Stimulated activated naive B cell treated with anti-CD40 and anti-IgM and Interleukin-4, amounts not matched to agents 10 μg/mL and 1 μg/mL and 100 μg/mL, for 72 hours (primary cell): ENCODE results near the gene SORCS1.

Source experiments
- ATAC-seq, 2 donors: fragments of 150-1000 bp; cut with Tn5 transposase; replicated peaks; 2 replicates each; pipeline ENCODE4 v1.10.0; 2021; ENCODE audit warnings: moderate library complexity in 1 of 2
- DNase-seq: peaks from one replicate; pipeline ENCODE4 v3.0.0; 2021
- H3K27ac Mint-ChIP-seq: one replicate; pipeline ENCODE4 v1.8.0; 2022; ENCODE audit warnings: mild to moderate bottlenecking, mixed read lengths
- H3K27me3 Mint-ChIP-seq, 2 donors: one replicate each; pipeline ENCODE4 v1.8.0; 2022; ENCODE audit warnings: mixed read lengths in 2 of 2
- H3K36me3 Mint-ChIP-seq, 2 donors: one replicate each; pipeline ENCODE4 v1.8.0; 2022; ENCODE audit warnings: mixed read lengths in 2 of 2, mild to moderate bottlenecking in 1 of 2
- H3K4me1 Mint-ChIP-seq, 2 donors: one replicate each; pipeline ENCODE4 v1.8.0; 2022; ENCODE audit warnings: mixed read lengths in 2 of 2, mild to moderate bottlenecking in 1 of 2
- H3K4me3 Mint-ChIP-seq, 2 donors: one replicate each; pipeline ENCODE4 v1.8.0; 2022; ENCODE audit warnings: mild to moderate bottlenecking in 2 of 2, mixed read lengths in 2 of 2, moderate library complexity in 1 of 2
- H3K9me3 Mint-ChIP-seq, 2 donors: one replicate each; pipeline ENCODE4 v1.8.0; 2022; ENCODE audit warnings: mixed read lengths in 2 of 2, mild to moderate bottlenecking in 1 of 2

SORCS1 gene

GRCh38 chr10:106542461-106542860 lies 622.0 kb downstream of the SORCS1 start:
- Mint-ChIP-seq H3K36me3 (no peaks in the 10 kb centered on the region), H3K27me3 (peaks cover 0 to 5% of the 10 kb centered on the region in 2 donors), H3K4me3 (no peak overlapping the region), H3K4me1 (no peaks in the 10 kb centered on the region), H3K27ac (no peak overlapping the region), H3K9me3 (no peaks in the 10 kb centered on the region)
- DNase-seq, result no peak
- no peak for ATAC-seq

- no peak overlapping the region for H3K4me3 Mint-ChIP-seq
- no peaks in the 10 kb centered on the region for H3K36me3 Mint-ChIP-seq
- H3K9me3 Mint-ChIP-seq, result peaks cover 0 to 1% of the 10 kb centered on the region in 2 donors
- H3K4me1 Mint-ChIP-seq, result no peaks in the 10 kb centered on the region
- no peak overlapping the region for H3K27ac Mint-ChIP-seq
- ATAC-seq (no peak), DNase-seq (no peak)
- no peaks in the 10 kb centered on the region for H3K27me3 Mint-ChIP-seq
Measured at GRCh38 chr10:106540645-106541044, 623.9 kb downstream of the SORCS1 start.

DNA sequence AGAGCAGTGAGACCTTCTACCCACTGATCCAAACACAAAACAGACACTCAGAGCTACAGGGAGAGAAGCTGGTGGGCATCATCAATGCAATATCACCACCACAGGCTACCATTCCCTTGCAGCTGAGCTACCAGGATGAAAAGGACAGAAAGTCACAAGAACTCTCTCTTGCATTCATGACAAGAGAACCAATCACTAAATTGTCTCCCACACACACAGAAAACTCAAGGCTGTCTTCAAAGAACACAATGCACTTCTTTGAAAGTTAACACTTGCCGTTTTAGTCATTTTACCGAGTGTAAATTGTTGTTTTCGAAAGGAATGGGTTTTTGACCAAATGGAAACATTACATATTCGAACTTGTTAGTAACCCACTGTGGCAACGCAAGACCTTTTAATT lies 626.6 kb downstream of the SORCS1 start:
- Mint-ChIP-seq H3K36me3 (no peaks in the 10 kb centered on the region), H3K9me3 (peaks cover 0 to 3% of the 10 kb centered on the region in 2 donors), H3K27me3 (no peaks in the 10 kb centered on the region), H3K4me3 (no peak overlapping the region), H3K27ac (no peak overlapping the region), H3K4me1 (no peaks in the 10 kb centered on the region)
- DNase-seq, result no peak
- ATAC-seq, result no peak

GRCh38 chr10:106535304-106535953 lies 629.1 kb downstream of the SORCS1 start:
- H3K27ac Mint-ChIP-seq, result no peak overlapping the region
- H3K9me3 Mint-ChIP-seq, result peaks cover 0 to 3% of the 10 kb centered on the region in 2 donors
- no peak overlapping the region for H3K4me3 Mint-ChIP-seq
- no peaks in the 10 kb centered on the region for H3K4me1 Mint-ChIP-seq
- H3K36me3 Mint-ChIP-seq, result no peaks in the 10 kb centered on the region
- no peak for ATAC-seq
- no peaks in the 10 kb centered on the region for H3K27me3 Mint-ChIP-seq
- DNase-seq, result no peak

- Mint-ChIP-seq H3K9me3 (peaks cover 0 to 3% of the 10 kb centered on the region in 2 donors), H3K4me3 (no peak overlapping the region), H3K4me1 (no peaks in the 10 kb centered on the region), H3K27ac (no peak overlapping the region), H3K36me3 (no peaks in the 10 kb centered on the region), H3K27me3 (no peaks in the 10 kb centered on the region)
- ATAC-seq (no peak), DNase-seq (no peak)
Measured at GRCh38 chr10:106534441-106534840, 630.1 kb downstream of the SORCS1 start.

DNA sequence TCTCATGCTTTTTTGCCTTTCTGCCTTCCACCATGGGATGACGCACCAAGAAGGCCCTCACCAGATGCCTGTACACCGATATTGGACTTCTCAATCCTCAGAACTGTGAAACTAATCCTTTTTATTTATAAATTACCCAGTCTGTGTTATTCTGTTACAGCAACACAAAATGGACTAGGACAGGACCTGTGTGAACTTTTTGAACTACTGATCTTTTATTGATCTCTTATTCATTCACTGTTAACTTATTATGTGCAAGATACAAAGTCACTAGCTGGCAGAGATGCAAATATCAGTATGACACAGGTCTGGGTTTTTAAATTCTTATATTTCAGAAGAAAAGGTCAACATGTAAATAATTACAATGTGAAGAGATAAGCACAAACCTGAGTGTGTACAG lies 635.8 kb downstream of the SORCS1 start:
- DNase-seq (no peak), ATAC-seq (no peak)
- Mint-ChIP-seq H3K27ac (no peak overlapping the region), H3K27me3 (no peaks in the 10 kb centered on the region), H3K4me3 (no peak overlapping the region), H3K4me1 (no peaks in the 10 kb centered on the region), H3K36me3 (no peaks in the 10 kb centered on the region), H3K9me3 (peaks cover 3 to 4% of the 10 kb centered on the region in 2 donors)

DNA sequence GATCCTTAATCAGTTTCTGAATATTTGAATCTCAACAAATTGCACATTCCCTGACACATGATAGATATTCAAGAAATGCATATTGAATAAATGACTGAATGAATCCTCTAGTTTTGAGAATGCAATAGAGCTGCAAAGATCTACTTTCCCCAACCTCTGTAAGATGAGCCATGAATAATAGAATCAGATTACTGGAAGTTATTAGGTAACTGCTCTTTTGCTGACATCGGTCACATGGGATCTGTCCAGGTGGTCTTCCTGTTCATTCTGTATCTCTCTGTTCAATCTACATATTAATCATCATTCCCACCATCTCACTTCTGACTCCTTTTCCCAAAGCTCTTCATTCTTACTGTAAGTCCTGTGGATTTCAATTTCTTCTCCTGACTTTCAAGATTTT lies 638.7 kb downstream of the SORCS1 start:
- DNase-seq, result no peak
- peaks cover 3 to 4% of the 10 kb centered on the region in 2 donors for H3K9me3 Mint-ChIP-seq
- no peak overlapping the region for H3K4me3 Mint-ChIP-seq
- no peak for ATAC-seq
- no peaks in the 10 kb centered on the region for H3K27me3 Mint-ChIP-seq
- no peaks in the 10 kb centered on the region for H3K36me3 Mint-ChIP-seq
- no peaks in the 10 kb centered on the region for H3K4me1 Mint-ChIP-seq
- H3K27ac Mint-ChIP-seq, result no peak overlapping the region
